PFSK-1 (cell line): ENCODE data around the gene OSBPL6.

Source experiments
- FOXP2 ChIP-seq: optimal IDR thresholded peaks from 2 replicates; pipeline ENCODE3; 2011; ENCODE audit warnings: borderline replicate concordance, control low read depth, inconsistent platforms; ENCODE audit not compliant: insufficient read depth; ENCODE audit errors: extremely low read length, extremely low read depth
- POLR2AphosphoS5 ChIP-seq: IDR thresholded peaks from 2 replicates; pipeline ENCODE4 v1.6.1; 2012; ENCODE audit warnings: low read depth, mild to moderate bottlenecking, control low read depth, low read length, moderate library complexity
- REST ChIP-seq, 2 experiments: IDR thresholded peaks; 2 replicates each; pipeline versions ENCODE4 v1.6.1 to v1.8.0; 2011 to 2012; ENCODE audit warnings: low read depth in 2 of 2, low read length in 2 of 2, control low read depth in 1 of 2, inconsistent platforms in 1 of 2, mild to moderate bottlenecking in 1 of 2, moderate library complexity in 1 of 2; ENCODE audit not compliant: insufficient read depth in 1 of 2
- SIN3A ChIP-seq: IDR thresholded peaks from 2 replicates; pipeline ENCODE4 v1.6.1; 2012; ENCODE audit warnings: mild to moderate bottlenecking, low read length, moderate library complexity, borderline replicate concordance; ENCODE audit not compliant: insufficient read depth
- TAF1 ChIP-seq: IDR thresholded peaks from 2 replicates; pipeline ENCODE4 v1.6.1; 2012; ENCODE audit warnings: low read length, control low read depth, borderline replicate concordance; ENCODE audit not compliant: insufficient read depth

OSBPL6 gene

GRCh38 chr2:178284613-178285286, 90.4 kb downstream of the OSBPL6 start:
- no peak for TF ChIP-seq SIN3A
- no peak for TF ChIP-seq FOXP2
- no peak for TF ChIP-seq POLR2AphosphoS5
- TF ChIP-seq REST (IDR thresholded peaks at IDR 0.05; ENCODE audit: insufficient read depth in 1 of 2, low read depth in 2 of 2, low read length in 2 of 2), result no peak
- TF ChIP-seq TAF1, result no peak

- no peak for TF ChIP-seq SIN3A
- no peak for TF ChIP-seq POLR2AphosphoS5
- no peak for TF ChIP-seq FOXP2
- no peak for TF ChIP-seq TAF1
- TF ChIP-seq REST (IDR thresholded peaks at IDR 0.05; ENCODE audit: insufficient read depth in 1 of 2, low read depth in 2 of 2, low read length in 2 of 2), result no peak
These were observed 90.9 kb downstream of the OSBPL6 start for GRCh38 chr2:178285287-178285615.

DNA sequence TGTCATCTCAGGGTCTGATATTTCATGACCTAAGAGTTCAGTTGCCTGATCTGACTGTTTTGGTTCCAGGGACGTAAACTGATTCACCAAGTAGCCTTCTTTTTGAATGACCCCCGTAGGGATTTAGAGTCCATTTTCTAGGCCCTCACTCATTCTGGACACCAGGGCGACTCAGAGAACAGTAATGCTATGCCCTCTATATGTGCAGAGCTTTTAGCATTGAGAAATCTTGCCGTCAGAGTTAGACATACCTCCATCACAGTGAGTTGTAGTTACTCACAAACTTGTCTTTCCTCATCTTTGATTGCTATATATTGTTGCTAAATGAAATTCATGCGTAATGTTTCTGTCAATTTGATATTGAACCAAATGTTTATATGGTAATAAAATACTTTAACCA, 92.3 kb downstream of the OSBPL6 start:
- TF ChIP-seq POLR2AphosphoS5, result no peak

DNA sequence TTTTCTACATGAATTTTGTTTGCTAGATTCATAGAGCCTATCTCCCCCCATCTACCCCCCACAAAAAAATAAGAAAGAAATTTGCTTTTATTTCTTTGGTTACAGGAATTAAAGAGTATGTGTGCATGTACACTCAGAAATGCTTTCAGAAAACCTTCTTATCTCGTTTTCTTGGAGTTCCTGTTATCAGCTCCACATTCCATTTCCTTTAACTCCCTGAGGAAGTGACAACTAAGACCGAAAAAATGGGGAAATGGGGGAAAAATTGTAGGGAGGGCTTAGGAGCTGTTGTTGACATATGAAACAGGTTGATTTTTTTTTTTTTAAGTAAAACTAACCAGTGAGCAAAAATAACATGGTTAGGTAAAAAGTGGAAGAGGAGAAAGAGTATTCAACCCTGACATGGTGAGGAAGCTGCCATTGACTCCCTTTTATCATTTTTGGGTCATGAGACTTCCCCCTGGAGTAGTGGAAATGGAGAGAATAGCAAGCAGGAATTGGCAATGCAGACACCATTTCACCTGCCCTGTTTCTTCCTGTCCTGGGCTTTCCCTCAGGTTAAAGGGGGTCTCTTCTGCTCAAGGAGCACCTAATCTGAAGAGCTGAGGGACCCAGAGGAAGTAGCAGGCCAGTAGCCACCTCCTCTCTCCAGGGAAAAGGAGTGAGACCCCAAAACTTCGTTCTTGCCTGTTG, 93.5 kb downstream of the OSBPL6 start:
- TF ChIP-seq FOXP2 (no peak), REST (IDR thresholded peaks at IDR 0.05; ENCODE audit: insufficient read depth in 1 of 2, low read depth in 2 of 2, low read length in 2 of 2) (no peak), POLR2AphosphoS5 (no peak)

DNA sequence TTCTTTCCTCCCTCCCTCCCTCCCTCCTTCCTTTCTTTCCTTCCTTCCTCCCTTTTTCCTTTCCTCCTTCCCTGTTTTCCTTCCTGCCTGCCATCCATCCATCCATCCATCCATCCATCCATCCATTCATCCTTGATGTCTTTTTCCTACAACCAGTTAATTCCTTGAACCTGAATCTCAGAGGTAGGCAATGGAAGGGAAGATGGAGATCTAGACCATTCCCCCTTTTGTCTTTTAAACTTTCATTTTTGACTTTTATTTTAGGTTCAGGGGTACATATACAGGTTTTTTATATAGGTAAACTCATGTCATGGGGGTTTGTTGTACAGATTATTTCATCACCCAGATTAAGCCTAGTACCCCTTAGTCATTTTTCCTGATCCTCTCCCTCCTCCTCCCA, 97.4 kb downstream of the OSBPL6 start:
- TF ChIP-seq FOXP2, result no peak

DNA sequence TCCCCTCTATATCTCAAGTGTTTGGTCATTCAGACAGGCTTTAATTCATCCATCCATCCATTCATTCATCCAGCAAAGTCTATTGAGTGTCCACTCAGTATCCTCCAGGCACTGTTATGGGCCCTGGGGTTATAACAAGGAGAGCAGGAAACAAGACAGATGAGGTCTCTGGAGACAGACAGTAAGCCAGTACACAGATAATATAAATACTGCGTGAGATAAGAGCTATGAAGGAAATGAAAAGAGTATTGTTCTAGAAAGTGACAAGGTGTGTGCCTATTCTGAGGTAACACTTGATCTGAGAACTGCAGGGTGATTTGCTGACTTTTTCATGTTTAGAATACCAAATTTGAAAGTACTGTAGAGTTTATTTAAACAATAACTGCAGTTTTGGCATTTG, 98.3 kb downstream of the OSBPL6 start:
- TF ChIP-seq SIN3A (no peak), TAF1 (no peak), FOXP2 (no peak), REST (IDR thresholded peaks at IDR 0.05; ENCODE audit: insufficient read depth in 1 of 2, low read depth in 2 of 2, low read length in 2 of 2) (no peak), POLR2AphosphoS5 (no peak)
